Measurements from ENCODE around the gene VENTX.

The VENTX gene

DNA sequence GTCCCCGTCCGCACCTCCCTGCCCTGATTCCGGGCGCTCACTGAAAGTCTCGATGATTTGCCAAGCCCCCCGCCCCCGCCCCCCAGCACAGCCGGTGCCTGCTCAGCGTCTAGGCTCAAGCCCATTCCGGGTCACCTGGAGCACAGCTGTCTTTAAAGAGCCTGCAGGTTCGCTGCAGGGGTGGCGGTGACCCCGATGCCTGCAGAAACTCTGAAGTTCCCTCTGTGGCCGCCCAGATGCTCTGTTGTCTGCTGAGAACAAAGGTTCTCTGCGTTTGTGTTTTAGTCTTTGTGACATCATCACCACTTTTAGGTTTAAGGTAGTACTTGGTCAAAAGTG is 780 bp downstream of the VENTX start:
- DNase-seq = no peak

DNA sequence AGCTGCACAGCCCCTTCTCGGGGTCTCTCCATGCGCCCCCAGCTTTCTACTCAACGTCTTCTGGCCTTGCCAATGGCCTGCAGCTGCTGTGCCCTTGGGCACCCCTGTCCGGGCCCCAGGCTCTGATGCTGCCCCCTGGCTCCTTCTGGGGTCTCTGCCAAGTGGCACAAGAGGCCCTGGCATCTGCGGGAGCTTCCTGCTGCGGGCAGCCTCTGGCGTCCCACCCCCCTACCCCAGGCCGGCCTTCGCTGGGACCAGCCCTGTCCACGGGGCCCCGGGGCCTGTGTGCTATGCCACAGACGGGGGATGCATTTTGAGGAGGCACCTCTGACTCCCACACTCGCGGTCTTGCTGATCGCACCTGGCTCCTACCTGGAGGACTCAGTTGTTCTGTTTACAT is 2.3 kb downstream of the VENTX start:
- DNase-seq = no peak

DNA sequence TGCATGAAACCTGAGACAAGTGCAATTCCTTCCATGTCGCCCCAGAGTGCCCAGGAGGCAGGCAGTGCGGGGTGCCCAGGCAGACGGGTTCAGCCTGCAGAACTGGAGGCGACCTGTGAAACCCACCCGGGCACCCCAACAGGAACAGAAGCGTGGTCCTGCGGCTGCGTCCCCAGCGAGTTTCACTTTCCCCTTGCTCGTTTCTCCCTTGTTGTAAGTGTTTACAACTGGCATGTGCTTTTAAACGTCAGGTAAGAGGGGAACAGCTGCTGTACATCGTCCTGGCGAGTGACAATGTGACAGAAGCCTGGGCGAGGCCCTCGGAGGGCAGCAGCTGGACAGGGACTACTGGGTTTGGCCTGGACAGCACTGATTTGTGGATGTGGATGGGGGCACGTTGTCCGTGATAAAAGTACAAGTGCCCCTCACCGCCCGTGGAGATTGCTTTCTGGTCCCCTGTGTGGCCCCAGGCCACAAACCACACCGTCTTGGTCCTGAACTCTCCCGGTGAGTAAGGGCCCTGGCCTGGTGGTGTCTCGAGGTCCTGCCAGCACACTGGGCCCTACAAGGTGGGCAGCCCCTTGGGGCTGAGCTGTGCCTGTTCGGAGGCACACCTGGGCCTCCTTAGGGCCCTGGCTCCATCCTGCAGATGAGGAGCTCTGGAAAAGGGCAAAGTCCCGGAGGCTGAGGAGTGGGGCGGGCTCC is 4.0 kb downstream of the VENTX start:
- DNase-seq = no peak

- no peak for DNase-seq
Observed at GRCh38 chr10:133242611-133243356, 5.1 kb downstream of the VENTX start.

DNA sequence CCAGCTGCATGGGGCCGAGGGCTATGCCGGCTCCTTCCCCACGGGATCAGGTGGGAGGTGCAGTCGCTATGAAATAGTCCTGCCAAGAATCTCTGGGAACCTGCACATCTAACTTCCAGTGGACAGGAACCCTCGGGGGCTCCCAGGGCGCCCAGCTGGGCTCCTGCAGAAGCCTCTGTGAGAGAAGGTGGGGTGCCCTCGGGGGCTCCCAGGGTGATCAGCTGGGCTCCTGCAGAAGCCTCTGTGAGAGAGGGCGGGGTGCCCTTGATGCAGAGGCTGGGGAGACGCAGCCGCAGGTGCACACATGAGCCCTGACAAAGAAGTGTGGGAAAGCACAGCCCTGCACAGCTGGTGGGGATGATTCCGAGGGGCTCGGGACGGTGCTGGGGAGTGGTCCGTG is 5.9 kb downstream of the VENTX start:
- no peak for DNase-seq

DNA sequence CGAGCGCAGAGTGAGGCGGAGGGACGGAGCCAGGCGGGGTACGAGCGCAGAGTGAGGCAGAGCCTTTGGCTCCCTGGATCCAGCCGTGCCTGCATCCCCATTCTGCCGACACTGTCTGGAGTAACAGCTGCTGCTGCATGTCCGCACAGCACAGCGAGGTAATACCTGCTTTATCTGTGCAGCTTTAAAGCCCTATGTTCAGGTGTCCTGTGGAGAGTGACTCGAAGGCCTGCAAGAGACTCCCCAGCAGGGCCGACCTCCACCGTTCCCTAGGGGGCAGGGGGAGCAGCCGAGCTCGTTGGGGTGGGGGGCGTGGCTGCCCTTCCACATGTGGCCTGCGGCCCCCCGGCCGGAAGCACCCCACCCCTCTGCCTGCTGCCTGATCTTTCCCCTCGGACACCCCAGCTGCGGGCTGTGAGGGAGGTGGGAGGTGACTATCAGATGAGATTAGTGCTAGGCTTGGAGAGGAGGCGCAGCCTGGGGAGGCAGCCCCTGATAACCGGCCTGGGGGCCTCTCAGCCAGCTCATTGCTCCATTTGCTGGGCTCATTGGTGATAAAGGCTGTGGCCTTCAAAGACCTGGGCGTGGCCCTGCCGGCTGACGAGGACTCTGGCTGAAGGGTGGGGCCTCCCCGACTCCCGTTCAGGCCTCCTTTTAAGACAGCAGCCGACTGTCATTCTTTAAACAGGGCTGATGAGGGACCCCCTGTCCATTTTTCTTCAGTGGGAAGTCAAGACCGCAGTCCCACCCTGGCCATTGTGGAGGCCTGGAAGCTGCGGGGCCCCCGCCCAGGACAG is 8.0 kb downstream of the VENTX start:
- DNase-seq = no peak

GRCh38 chr10:133246236-133246626 is 8.6 kb downstream of the VENTX start:
- no peak for DNase-seq

DNA sequence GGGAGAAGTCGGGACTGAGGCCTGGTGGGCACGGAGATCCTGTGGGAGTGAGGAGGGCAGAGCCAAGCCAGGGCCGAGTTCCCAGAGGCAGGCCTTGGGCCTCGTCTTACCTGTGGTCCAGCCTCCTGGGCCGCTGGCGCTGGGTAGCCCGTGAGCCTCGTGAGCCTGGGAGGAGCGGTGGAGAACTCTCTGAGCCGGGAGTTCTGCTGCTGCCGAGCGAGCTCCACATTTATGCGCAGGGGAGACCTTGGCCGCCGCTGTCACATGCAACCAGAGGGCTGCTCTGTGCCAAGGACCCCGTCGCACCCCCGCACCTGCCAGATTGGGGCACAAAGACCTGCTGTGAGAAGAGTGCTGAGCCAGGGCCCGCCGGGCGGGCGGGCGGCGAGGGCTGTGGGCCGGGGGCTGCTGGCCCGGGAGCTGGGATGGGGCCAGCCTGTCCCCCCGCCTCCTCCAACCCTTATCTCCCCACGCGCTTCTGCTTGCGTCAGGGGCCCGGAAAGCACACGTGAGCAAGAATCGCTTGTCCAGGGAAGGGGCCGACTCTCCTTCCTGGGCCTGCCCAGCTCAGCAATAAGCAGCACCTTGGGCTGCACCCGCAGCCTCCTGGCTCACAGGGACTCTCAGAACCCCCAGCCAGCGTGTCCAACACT is 10.2 kb downstream of the VENTX start:
- DNase-seq = no peak

DNA sequence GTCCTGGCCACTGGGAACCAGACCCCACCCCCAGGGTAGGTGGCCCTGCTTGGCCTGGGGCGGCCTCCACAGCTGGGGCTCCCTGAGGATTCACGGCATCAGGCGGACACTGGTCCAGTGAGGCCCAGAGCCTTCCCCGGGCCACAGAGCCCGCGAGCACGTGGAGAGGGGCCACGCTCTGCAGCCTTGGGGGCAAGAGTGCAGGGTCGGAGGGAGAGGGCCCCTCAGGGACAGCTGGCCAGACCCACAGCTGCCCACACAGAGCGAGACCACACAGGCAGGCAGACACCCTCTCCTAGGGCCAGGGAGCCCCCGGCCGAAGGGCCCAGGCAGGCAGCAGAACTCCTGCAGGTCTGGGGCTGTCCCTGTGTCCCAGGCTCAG is 10.7 kb downstream of the VENTX start:
- no peak for DNase-seq

- DNase-seq = no peak
Observed at GRCh38 chr10:133249094-133249780, 11.6 kb downstream of the VENTX start.

DNA sequence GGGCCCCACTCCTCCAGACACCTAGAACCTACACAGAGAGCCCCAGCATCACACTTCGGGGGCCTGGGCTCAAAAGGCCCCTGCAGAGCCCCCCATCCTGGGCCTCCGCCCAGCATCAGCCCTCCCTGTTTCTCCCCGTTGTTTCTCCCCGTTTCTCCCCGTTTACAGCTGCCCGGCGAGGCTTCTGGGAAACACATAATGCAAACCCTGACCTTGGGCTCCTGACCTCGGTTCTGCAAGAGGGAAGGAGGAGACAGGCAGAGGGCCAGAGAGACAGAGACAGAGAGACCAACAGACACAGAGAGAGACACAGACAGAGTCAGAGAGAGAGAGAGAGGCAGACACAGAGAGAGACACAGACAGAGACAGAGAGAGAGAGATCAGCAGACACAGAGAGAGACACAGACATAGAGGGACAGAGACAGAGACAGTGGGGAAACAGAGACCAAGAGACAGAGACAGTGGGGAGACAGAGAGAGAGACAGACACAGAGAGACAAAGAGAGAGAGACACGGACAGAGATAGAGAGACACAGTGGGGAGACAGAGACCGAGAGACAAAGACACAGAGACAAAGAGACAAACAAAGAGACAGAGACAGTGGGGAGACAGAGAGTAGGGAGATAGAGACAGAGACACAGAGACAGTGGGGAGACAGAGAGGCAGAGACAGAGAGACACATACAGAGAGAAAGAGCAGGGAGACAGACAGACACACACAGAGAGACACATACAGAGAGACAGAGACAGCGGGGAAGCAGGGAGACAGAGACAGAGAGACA is 12.5 kb downstream of the VENTX start:
- no peak for DNase-seq

DNA sequence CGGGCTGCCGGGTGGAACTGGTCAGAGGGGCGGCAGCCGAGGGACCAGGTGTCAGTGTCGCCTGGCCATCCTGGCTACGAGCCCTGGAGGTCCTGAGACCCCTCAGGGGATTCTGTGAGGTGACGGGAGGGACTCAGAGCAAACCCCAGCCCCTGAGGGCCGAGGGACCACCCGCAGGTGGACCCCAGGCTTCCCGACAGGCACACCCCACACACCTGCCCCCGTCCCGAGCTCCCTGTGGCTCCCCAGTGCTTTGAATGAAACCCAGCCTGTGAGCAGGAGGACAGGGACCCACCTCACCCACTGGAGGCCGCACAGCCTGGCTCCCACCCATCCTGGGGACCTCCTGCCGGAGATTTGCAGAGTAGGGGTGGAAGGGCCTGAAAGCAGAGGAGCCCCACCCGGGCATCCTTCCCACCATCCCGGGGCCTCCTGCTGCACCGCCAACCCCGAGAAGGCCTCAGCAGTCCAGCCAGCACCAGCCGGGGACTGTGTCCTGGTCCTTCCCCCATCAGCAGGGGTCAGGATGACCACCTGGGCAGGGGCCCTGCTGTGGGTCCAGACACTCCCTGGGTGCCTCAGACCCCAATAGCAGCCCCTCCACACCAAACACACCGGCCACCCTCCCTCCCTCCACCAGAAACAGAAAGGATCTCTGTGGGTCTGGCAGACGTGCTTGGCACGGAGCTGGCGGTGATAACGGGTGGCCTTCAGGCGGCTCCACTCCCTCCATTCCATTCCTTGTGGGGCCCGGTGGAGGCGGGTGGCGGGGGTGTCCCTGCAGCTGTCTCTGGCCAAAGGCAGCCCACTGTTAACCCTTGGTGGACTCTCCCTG is 13.9 kb downstream of the VENTX start:
- DNase-seq = no peak

- no peak for DNase-seq
Observed at GRCh38 chr10:133252223-133252552, 14.5 kb downstream of the VENTX start.

- no peak for DNase-seq
Observed at GRCh38 chr10:133253361-133253955, 15.8 kb downstream of the VENTX start.

DNA sequence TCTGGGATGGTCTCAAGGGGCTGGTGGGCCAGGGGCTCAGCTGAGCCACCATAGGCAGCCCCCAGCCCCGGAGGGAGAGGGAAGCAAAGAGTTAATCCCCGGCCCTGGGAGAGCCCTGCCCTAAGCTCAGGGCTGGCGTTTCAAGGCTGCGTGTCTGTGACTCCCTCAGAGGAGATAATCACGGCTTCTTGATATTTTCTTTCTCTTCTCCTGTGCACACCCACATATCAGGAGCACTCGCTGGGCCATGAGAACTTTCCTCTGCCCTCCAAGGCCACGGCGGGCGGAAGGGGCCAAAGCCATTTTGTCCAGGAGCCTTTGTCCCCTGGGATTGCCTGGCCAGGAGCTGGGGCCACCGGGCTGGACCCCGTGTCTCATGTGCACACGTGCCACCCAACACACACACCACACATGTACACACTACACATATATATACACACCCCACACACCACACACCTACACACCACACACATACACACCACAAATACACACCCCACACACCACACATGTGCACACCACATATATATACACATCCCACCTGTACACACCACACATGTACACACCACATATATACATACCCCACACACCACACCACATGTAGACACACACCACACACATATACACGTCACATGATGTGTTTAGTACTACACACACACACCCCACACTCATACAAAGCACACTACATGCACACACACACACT is 16.9 kb downstream of the VENTX start:
- DNase-seq = no peak

DNA sequence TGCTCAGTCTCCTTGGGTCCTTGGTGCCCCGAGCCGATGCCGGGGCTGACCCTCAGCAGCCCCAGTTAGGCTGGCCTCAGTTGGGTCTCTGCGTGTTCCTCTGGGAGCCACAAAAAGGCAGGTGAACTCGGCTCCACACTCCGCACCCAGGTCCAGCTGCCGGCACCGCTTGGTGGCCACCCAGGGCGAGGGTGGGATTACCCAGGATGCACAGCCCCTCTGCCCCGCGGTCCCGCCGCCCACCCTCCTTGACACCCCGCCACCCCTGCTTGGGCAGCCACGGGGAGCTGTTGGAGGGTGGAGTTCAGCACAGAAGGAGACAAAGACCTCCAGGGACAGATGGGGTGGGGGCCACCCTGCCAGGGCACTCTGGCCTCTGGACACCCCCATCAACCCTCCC is 17.7 kb downstream of the VENTX start:
- no peak for DNase-seq

DNA sequence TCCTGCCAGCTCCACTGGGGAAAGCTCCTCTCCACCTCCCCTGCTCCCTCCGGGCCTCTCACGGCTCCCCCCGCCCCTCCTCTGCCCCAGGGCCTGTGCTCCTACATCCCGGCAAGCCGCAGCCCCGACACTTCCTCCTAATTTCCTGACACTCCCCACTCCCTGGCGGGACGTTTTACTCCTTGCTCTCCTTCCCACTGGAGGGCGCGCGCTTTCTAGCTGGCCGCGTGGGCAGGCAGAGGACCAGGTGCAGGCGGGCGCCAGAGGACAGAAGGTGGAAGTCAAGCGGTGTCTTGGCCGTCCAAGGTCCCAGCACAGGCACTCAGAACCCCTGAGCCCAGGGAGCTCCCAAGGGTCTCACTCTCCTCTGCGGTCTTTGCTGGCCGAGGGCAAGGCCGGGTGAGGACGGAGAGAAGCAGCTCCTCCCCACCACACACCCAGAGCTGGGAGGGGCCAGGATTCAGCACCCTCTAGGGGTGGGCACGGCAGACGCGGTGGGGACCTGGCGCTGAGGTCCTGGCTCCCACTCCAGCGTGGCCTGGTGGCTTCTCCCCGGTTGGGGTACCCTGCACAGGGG is 19.9 kb downstream of the VENTX start:
- DNase-seq = no peak

- no peak for DNase-seq
Observed at GRCh38 chr10:133258066-133258817, 20.6 kb downstream of the VENTX start.

All from NCI-H524 treated with DMSO at 0.1 percent for 48 hours (cell line).